ENCODE data around the gene AK5.

Gene AK5

GRCh38 chr1:77430966-77431690 lies 149.3 kb downstream of the AK5 start (continued):
- no peak for TF ChIP-seq POU6F1 (CRISPR knock-in tag; IDR thresholded peaks at IDR 0.05; ENCODE audit: borderline replicate concordance, low read depth)

- ATAC-seq = no peak
- no peak for TF ChIP-seq TOX (CRISPR knock-in tag; IDR thresholded peaks at IDR 0.05; ENCODE audit: borderline replicate concordance)
- TF ChIP-seq SNAI2 (CRISPR knock-in tag; IDR thresholded peaks at IDR 0.05) = no peak
- TF ChIP-seq POU6F1 (CRISPR knock-in tag; IDR thresholded peaks at IDR 0.05; ENCODE audit: borderline replicate concordance, low read depth) = no peak
- TF ChIP-seq PATZ1 (CRISPR knock-in tag; IDR thresholded peaks at IDR 0.05; ENCODE audit: borderline replicate concordance) = no peak
- TF ChIP-seq CSRNP3 (CRISPR knock-in tag; IDR thresholded peaks at IDR 0.05) = no peak
- TF ChIP-seq TCF4 (CRISPR knock-in tag; IDR thresholded peaks at IDR 0.05; ENCODE audit: borderline replicate concordance) = no peak
- no peak for TF ChIP-seq ZFP3 (CRISPR knock-in tag; IDR thresholded peaks at IDR 0.05)
- TF ChIP-seq PPARA (CRISPR knock-in tag; IDR thresholded peaks at IDR 0.05; ENCODE audit: borderline replicate concordance) = no peak
- TF ChIP-seq ZNF8 (CRISPR knock-in tag; IDR thresholded peaks at IDR 0.05) = no peak
- no peak for TF ChIP-seq GLIS3 (CRISPR knock-in tag; IDR thresholded peaks at IDR 0.05)
These were observed 152.1 kb downstream of the AK5 start for GRCh38 chr1:77433934-77434333.

GRCh38 chr1:77434967-77435366 lies 153.1 kb downstream of the AK5 start:
- ATAC-seq = no peak
- TF ChIP-seq ISL1 (CRISPR knock-in tag; IDR thresholded peaks at IDR 0.05) = no peak
- no peak for TF ChIP-seq TOX (CRISPR knock-in tag; IDR thresholded peaks at IDR 0.05; ENCODE audit: borderline replicate concordance)
- no peak for TF ChIP-seq TSHZ2 (CRISPR knock-in tag; IDR thresholded peaks at IDR 0.05)
- no peak for TF ChIP-seq PPARA (CRISPR knock-in tag; IDR thresholded peaks at IDR 0.05; ENCODE audit: borderline replicate concordance)
- no peak for TF ChIP-seq ZFP30 (CRISPR knock-in tag; IDR thresholded peaks at IDR 0.05)
- no peak for TF ChIP-seq ZNF70 (CRISPR knock-in tag; IDR thresholded peaks at IDR 0.05)
- TF ChIP-seq PATZ1 (CRISPR knock-in tag; IDR thresholded peaks at IDR 0.05; ENCODE audit: borderline replicate concordance) = no peak
- TF ChIP-seq ESRRG (CRISPR knock-in tag; IDR thresholded peaks at IDR 0.05) = no peak
- no peak for TF ChIP-seq TCF4 (CRISPR knock-in tag; IDR thresholded peaks at IDR 0.05; ENCODE audit: borderline replicate concordance)
- no peak for TF ChIP-seq CREB5 (CRISPR knock-in tag; IDR thresholded peaks at IDR 0.05; ENCODE audit: low read depth)
- no peak for TF ChIP-seq ZNF565 (CRISPR knock-in tag; conservative IDR thresholded peaks at IDR 0.05; ENCODE audit: low read depth)
- TF ChIP-seq POU6F1 (CRISPR knock-in tag; IDR thresholded peaks at IDR 0.05; ENCODE audit: borderline replicate concordance, low read depth) = no peak
- TF ChIP-seq GLIS3 (CRISPR knock-in tag; IDR thresholded peaks at IDR 0.05) = no peak

All from SK-N-SH treated with all-trans-retinoic acid at 6 μM for 48 hours (cell line).